ENCODE results near the gene CENPE. TPM values are rescaled to one million over a fixed set of nuclear protein-coding genes. Genes with fewer than 3 reads are reported as not detected.
A peak's percentile ranks its signal among the peaks of the same experiment; 100 is the strongest.

Gene CENPE
- total RNA-seq, 2 experiments from 2014 or later: 23.6 to 70.9 TPM

- H3K4me3 ChIP-seq (ENCODE audit: low read depth, low read length, poor library complexity, severe bottlenecking): no peak overlapping the region
- H3K36me3 ChIP-seq (ENCODE audit: insufficient read depth, low read length): no peaks in the 10 kb centered on the region
- no peak overlapping the region for H3K27ac ChIP-seq (ENCODE audit: low read depth, low read length, poor library complexity, severe bottlenecking)
- intact Hi-C loops (cut with micrococcal nuclease; ENCODE audit: unreplicated experiment): loop anchor here (2.0 kb wide), 1 partner anchor 579 kb away; no protein-coding TSS in a partner anchor
- H3K4me2 ChIP-seq (ENCODE audit: low read length): no peak overlapping the region
- no TSS peak for BruUV-seq (replicated peaks)
- 0 out of 2 replicates have a peak, but pooled peaks cover 4% of the 10 kb centered on the region for H3K9me2 ChIP-seq (ENCODE audit: insufficient read depth, low read length)
- H2AFZ ChIP-seq (ENCODE audit: low read length): no peak overlapping the region
- POLR2A ChIA-PET: interaction anchor here (0.5 kb wide), 1 partner anchor 745 kb away, joined by 3 read pairs; no protein-coding TSS in a partner anchor
- TF ChIP-seq EZH2phosphoT487 (IDR thresholded peaks at IDR 0.05; ENCODE audit: borderline replicate concordance, low read depth, low read length) (no peak), CTCF (conservative IDR thresholded peaks at IDR 0.05; ENCODE audit: low read length) (peak; percentile 42)
- H3K9me3 ChIP-seq (ENCODE audit: low read length): no peaks in the 10 kb centered on the region
- no peaks in the 10 kb centered on the region for H4K20me1 ChIP-seq (ENCODE audit: insufficient read depth, low read length)
- CTCF ChIA-PET (ENCODE audit: unreplicated experiment): no interaction called here
- no peaks in the 10 kb centered on the region for H3K4me1 ChIP-seq (ENCODE audit: insufficient read depth, low read length, poor library complexity, severe bottlenecking)
- no peak for DNase-seq (ENCODE audit: low spot score)
- H3K79me2 ChIP-seq (ENCODE audit: insufficient read depth, low read depth, low read length): no peaks in the 10 kb centered on the region
Measured at GRCh38 chr4:103207673-103208072, 9.5 kb upstream of the CENPE start.

GRCh38 chr4:103204111-103204510, 6.0 kb upstream of the CENPE start:
- no peaks in the 10 kb centered on the region for H3K9me2 ChIP-seq (ENCODE audit: insufficient read depth, low read length)
- no peak overlapping the region for H3K4me2 ChIP-seq (ENCODE audit: low read length)
- no peak overlapping the region for H3K4me3 ChIP-seq (ENCODE audit: low read depth, low read length, poor library complexity, severe bottlenecking)
- no peaks in the 10 kb centered on the region for H3K79me2 ChIP-seq (ENCODE audit: insufficient read depth, low read depth, low read length)
- intact Hi-C loops (cut with micrococcal nuclease; ENCODE audit: unreplicated experiment): no loop called here
- H3K36me3 ChIP-seq (ENCODE audit: insufficient read depth, low read length): no peaks in the 10 kb centered on the region
- TF ChIP-seq EZH2phosphoT487 (IDR thresholded peaks at IDR 0.05; ENCODE audit: borderline replicate concordance, low read depth, low read length): no peak
- TF ChIP-seq CTCF (conservative IDR thresholded peaks at IDR 0.05; ENCODE audit: low read length): peak; percentile 64
- no peak overlapping the region for H2AFZ ChIP-seq (ENCODE audit: low read length)
- no peaks in the 10 kb centered on the region for H3K9me3 ChIP-seq (ENCODE audit: low read length)
- peak; percentile 7 for DNase-seq (ENCODE audit: low spot score)
- H3K4me1 ChIP-seq (ENCODE audit: insufficient read depth, low read length, poor library complexity, severe bottlenecking): peaks cover under 1% of the 10 kb centered on the region
- no TSS peak for BruUV-seq (replicated peaks)
- ChIA-PET POLR2A (no interaction called here), CTCF (ENCODE audit: unreplicated experiment) (no interaction called here)
- H3K27ac ChIP-seq (ENCODE audit: low read depth, low read length, poor library complexity, severe bottlenecking): no peak overlapping the region
- H4K20me1 ChIP-seq (ENCODE audit: insufficient read depth, low read length): no peaks in the 10 kb centered on the region

DNA sequence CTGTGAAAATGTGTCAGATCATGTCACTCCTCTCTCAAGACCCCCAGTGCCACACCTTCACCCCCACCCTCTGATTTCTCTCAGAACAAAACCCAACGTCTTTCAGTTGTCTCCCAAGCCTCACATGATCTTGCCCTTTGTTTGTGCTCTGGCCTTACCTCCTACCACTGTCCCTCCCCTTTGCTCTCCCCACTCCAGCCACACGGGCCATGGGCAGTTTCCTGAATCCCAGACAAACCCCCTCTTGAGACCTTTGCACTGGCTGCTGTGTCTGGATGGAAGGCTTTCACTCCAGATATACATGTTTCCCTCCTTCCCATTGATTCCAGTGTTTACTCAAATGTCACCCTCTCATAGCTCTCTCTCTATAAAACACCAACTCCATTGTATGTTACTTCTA, 3.6 kb upstream of the CENPE start:
- Histone ChIP-seq H3K36me3 (ENCODE audit: insufficient read depth, low read length) (peaks cover under 1% of the 10 kb centered on the region; the same call in 1 of the 2 replicates), H3K9me2 (ENCODE audit: insufficient read depth, low read length) (no peaks in the 10 kb centered on the region), H3K79me2 (ENCODE audit: insufficient read depth, low read depth, low read length) (peaks cover 12% of the 10 kb centered on the region; the same call in 1 of the 2 replicates), H3K4me2 (ENCODE audit: low read length) (no peak overlapping the region), H2AFZ (ENCODE audit: low read length) (no peak overlapping the region), H3K27ac (ENCODE audit: low read depth, low read length, poor library complexity, severe bottlenecking) (no peak overlapping the region), H3K9me3 (ENCODE audit: low read length) (no peaks in the 10 kb centered on the region), H3K4me3 (ENCODE audit: low read depth, low read length, poor library complexity, severe bottlenecking) (no peak overlapping the region), H3K4me1 (ENCODE audit: insufficient read depth, low read length, poor library complexity, severe bottlenecking) (peaks cover 12% of the 10 kb centered on the region), H4K20me1 (ENCODE audit: insufficient read depth, low read length) (no peaks in the 10 kb centered on the region)
- no TSS peak for BruUV-seq (replicated peaks)
- TF ChIP-seq EZH2phosphoT487 (IDR thresholded peaks at IDR 0.05; ENCODE audit: borderline replicate concordance, low read depth, low read length) (no peak), CTCF (conservative IDR thresholded peaks at IDR 0.05; ENCODE audit: low read length) (no peak)
- ChIA-PET CTCF (ENCODE audit: unreplicated experiment) (no interaction called here), POLR2A (interaction anchor here (1.0 kb wide), 1 partner anchor 9 kb away, joined by 5 read pairs; no protein-coding TSS in a partner anchor)
- no peak for DNase-seq (ENCODE audit: low spot score)
- intact Hi-C loops (cut with micrococcal nuclease; ENCODE audit: unreplicated experiment): no loop called here

Data from OCI-LY7 (cell line).